HFF-Myc (cell line): ENCODE measurements around the gene FEZF2.

ENCODE experiments used
- DNase-seq: peaks from one replicate; pipeline ENCODE4 v3.0.0-alpha.2; 2011; ENCODE audit warnings: low read depth; ENCODE audit errors: extremely low read depth
- H3K4me3 ChIP-seq: replicated peaks from 2 replicates; pipeline ENCODE4 v1.5.1; 2011; ENCODE audit warnings: low read depth, mild to moderate bottlenecking, control low read depth, low read length
- TF ChIP-seq, protein P1 (sequence below): IDR thresholded peaks from 2 replicates; pipeline ENCODE4 v1.5.1; 2012; ENCODE audit warnings: mild to moderate bottlenecking, low read depth, low read length, control low read depth; ENCODE audit errors: missing control alignments

The FEZF2 gene

DNA sequence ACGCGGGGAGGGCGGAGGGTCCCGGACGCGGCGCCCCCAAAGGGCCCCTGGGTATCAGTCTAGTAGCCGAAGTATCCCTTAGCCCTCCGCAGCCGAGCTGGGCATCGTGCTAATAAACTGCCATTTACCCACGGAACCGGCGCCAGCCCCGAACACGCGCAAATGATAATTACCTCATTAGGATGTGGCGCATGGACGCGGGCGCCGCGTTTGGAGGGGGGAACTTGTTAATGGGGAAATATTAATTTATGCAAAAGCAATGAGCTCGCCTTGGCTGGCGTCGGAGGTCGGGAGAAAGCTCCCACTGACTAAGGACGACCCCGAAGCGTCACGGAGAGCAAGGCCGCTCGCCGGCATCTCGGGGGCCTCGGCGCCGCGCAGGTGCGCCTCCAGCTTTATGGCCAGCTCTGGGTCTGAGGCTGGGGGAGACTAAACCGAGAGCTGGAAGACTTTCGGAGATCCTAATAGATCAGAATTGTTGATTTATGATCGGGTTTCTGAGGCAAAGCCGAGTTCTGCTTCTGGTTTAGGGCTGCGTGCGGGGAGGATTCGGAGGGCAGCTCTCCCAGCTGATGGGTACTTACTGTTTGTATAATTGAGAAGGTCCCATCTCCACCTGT, 474 bp upstream of the FEZF2 start:
- no peak overlapping the region for H3K4me3 ChIP-seq
- no peak for DNase-seq
- TF ChIP-seq, protein P1, sequence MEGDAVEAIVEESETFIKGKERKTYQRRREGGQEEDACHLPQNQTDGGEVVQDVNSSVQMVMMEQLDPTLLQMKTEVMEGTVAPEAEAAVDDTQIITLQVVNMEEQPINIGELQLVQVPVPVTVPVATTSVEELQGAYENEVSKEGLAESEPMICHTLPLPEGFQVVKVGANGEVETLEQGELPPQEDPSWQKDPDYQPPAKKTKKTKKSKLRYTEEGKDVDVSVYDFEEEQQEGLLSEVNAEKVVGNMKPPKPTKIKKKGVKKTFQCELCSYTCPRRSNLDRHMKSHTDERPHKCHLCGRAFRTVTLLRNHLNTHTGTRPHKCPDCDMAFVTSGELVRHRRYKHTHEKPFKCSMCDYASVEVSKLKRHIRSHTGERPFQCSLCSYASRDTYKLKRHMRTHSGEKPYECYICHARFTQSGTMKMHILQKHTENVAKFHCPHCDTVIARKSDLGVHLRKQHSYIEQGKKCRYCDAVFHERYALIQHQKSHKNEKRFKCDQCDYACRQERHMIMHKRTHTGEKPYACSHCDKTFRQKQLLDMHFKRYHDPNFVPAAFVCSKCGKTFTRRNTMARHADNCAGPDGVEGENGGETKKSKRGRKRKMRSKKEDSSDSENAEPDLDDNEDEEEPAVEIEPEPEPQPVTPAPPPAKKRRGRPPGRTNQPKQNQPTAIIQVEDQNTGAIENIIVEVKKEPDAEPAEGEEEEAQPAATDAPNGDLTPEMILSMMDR: no peak

DNA sequence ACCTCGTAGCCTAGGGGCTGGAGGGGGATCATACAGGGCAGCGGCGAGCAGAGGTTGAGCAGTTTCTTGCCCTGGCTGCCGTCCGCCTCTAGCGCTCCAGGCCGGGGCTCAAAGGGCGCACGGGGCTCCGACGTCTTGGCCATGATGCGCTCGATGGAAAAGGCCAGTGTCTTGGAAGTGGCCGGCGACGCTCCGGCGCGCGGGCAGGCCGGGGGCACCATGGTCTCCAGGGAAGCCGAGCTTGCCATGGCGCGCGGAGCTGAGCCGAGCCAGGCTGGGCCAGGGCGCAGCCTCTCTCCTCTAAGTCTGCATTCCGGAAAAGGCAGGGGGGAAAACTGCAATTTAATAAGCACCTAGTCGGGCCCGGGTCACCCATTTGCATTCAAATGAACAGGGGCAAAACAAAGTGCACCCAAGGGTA, 719 bp downstream of the FEZF2 start:
- DNase-seq: no peak
- TF ChIP-seq, protein P1: no peak
- no peak overlapping the region for H3K4me3 ChIP-seq

DNA sequence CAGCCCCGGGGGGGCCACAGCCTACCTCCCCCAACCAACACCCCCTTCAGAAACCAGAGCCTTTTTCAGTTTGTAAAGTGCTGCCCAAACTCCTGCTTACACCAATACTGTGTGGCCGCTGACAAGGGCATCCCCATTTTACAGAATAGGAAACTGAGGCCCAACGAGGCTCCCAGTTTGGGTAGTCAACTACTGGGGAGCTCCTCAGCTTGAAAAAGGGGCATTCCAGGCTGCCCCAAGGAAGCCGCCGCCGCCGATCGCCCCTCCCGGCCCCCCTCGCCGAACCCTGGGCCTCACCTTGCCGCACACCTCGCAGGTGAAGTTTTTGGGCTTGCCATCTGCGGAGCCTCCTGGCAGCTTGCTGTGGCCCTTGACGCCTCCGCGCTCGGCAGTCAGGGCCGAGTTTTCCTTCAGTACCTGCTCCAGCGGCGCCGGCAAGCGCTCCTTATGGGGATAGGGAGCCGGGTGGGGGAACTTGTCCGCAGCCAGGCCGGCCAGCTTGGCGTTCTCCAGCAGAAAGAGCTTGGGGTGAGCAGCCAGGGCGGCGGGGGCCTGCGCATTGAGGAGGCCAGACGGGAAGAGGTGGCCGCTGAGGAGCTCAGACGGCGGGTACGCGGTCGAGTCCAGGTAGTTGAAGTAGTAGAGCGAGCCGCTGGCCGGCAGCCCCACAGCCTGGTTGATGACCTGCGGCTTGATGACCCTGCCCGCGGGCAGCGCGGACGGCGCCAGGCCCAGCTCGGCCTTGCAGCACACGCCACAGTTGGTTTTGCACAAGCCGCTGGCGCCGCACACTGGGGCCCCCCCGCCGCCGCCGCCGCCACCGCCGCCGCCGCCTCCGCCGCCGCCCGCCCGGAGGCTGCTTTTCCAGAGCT, 1.4 kb downstream of the FEZF2 start:
- no peak for DNase-seq
- H3K4me3 ChIP-seq: no peak overlapping the region
- TF ChIP-seq, protein P1: no peak

DNA sequence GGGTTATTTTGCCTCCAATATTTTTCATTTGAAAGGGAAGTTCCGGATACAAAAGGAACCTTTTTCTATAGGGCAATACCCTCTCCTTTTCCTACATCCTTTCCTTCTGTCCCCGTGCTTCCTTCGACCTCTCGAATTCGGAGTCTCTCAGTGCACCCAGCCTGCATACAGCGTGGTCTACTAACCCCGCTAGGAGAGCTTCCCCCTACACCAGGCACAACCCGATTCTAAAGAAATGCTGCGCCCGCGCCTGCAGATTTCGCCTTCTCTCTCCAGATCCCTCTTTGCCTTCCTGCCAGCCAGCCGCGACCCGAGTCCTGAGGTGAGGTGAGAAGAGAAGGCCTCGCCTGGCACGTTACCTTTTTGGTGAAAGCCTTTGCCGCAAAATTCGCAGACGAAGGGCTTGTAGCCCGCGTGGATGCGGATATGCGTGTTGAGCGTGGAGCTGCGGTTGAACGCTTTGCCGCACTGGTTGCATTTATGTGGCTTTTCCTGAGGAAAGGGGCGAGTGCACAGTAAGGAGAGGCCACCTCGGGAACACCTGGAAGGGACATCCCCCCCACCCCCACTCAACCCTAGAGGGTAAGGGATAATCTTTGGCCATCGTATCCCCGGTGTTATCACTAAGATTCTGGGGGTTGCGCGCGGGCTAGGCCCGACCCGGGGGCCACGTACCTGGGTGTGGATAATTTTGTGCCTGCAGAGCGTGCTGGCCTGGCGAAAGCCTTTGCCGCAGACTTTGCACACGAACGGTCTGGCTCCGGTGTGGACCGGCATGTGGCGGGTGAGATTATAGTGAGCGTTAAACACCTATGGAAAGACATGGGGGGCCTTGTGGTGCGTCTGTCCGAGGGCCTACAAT, 2.3 kb downstream of the FEZF2 start:
- no peak for DNase-seq

DNA sequence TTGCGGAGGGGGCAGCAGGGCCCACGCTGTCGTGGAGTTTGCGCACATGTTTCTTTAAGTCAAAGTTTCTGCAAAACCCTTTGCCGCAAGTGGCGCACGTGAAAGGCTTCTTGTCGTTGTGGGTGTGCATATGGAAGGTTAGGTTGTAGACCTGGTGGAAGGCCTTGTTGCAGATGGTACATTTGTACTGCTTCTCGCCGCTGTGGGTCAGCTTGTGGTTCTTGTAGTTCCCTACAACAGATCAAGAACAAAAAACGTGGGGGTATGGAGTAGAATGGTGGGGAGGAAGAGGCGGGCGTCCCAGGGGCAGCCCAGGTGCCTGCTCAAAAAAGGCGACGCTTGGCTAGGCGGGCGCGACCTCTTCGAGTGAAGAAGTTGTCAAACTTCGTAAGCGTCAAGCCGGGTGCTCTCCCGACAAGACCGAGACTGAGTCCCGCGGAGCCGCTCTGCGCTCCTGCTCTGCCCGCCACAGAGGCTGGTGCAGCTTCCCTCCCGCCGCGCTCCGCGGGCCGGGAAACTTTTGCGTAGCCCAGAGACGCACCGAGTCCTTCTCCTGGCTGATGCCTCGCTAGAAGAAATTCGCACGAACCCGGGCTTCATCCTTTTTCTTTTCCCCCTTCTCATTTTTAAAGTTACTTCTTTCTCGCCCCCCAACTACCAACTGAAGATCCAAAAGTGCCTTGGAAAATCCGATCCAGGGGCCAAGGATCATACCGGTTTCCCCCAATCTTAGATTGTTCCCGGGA, 3.1 kb downstream of the FEZF2 start:
- TF ChIP-seq, protein P1: no peak
- H3K4me3 ChIP-seq: no peak overlapping the region

More for the DNA sequence above, 2.3 kb downstream of the FEZF2 start:
- TF ChIP-seq, protein P1: no peak
- no peak overlapping the region for H3K4me3 ChIP-seq

DNA sequence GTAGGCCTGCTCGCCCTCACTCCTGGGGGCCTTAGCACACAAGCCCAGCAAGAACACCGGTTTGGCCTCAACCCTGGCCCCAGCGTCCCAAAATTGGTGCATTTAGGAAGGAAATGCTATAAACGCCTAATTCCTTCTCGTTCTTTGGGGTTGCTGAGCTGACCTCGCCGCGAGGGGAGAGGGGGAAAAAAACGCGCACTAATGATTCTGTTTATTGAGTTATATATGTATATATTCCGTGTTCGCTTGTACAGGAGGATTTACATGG, 3.9 kb downstream of the FEZF2 start:
- TF ChIP-seq, protein P1: no peak
- DNase-seq: no peak
- H3K4me3 ChIP-seq: no peak overlapping the region

More for the DNA sequence above, 3.1 kb downstream of the FEZF2 start:
- no peak for DNase-seq
